ENCODE data around the gene SLC6A16.

DNA sequence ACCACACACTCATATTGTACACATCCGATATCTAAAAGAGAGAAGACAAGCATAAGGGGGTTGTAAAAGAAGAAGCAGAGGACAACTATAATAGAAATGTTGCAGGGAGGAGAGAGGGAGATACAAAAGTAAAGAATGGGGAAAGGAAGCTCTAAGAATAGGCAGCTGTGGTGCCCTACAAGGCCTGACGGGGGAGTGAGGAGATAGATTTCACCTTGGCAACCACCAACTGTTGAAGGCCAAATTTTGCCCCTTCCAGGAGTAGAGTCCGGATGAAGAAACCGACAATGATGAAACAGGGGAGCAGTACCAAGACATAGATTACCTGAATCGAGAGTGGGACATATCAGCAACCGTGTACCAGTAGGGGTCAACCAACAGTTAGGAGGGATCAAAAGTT is 15.9 kb downstream of the SLC6A16 start:
- no peak for TF ChIP-seq TCF7L2 (IDR thresholded peaks at IDR 0.05; ENCODE audit: low read depth, low read length)
- TF ChIP-seq, protein P1, sequence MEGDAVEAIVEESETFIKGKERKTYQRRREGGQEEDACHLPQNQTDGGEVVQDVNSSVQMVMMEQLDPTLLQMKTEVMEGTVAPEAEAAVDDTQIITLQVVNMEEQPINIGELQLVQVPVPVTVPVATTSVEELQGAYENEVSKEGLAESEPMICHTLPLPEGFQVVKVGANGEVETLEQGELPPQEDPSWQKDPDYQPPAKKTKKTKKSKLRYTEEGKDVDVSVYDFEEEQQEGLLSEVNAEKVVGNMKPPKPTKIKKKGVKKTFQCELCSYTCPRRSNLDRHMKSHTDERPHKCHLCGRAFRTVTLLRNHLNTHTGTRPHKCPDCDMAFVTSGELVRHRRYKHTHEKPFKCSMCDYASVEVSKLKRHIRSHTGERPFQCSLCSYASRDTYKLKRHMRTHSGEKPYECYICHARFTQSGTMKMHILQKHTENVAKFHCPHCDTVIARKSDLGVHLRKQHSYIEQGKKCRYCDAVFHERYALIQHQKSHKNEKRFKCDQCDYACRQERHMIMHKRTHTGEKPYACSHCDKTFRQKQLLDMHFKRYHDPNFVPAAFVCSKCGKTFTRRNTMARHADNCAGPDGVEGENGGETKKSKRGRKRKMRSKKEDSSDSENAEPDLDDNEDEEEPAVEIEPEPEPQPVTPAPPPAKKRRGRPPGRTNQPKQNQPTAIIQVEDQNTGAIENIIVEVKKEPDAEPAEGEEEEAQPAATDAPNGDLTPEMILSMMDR (IDR thresholded peaks at IDR 0.05), result no peak
- TF ChIP-seq POLR2AphosphoS5 (IDR thresholded peaks at IDR 0.05; ENCODE audit: low read depth, low read length), result no peak
- TF ChIP-seq, protein P2, sequence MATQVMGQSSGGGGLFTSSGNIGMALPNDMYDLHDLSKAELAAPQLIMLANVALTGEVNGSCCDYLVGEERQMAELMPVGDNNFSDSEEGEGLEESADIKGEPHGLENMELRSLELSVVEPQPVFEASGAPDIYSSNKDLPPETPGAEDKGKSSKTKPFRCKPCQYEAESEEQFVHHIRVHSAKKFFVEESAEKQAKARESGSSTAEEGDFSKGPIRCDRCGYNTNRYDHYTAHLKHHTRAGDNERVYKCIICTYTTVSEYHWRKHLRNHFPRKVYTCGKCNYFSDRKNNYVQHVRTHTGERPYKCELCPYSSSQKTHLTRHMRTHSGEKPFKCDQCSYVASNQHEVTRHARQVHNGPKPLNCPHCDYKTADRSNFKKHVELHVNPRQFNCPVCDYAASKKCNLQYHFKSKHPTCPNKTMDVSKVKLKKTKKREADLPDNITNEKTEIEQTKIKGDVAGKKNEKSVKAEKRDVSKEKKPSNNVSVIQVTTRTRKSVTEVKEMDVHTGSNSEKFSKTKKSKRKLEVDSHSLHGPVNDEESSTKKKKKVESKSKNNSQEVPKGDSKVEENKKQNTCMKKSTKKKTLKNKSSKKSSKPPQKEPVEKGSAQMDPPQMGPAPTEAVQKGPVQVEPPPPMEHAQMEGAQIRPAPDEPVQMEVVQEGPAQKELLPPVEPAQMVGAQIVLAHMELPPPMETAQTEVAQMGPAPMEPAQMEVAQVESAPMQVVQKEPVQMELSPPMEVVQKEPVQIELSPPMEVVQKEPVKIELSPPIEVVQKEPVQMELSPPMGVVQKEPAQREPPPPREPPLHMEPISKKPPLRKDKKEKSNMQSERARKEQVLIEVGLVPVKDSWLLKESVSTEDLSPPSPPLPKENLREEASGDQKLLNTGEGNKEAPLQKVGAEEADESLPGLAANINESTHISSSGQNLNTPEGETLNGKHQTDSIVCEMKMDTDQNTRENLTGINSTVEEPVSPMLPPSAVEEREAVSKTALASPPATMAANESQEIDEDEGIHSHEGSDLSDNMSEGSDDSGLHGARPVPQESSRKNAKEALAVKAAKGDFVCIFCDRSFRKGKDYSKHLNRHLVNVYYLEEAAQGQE (IDR thresholded peaks at IDR 0.05; ENCODE audit: insufficient read depth in 1 of 2, low read depth in 2 of 2, low read length in 1 of 2), result no peak
- no peak for TF ChIP-seq SIN3A (IDR thresholded peaks at IDR 0.05; ENCODE audit: borderline replicate concordance, insufficient read depth, low read depth, low read length)

Measured in Panc1 (cell line).